CD14-positive monocyte (primary cell): ENCODE measurements around the gene PLCL2. TPM values are rescaled to one million over a fixed set of nuclear protein-coding genes. Genes with fewer than 3 reads are reported as not detected.

ENCODE experiments used
- DNase-seq, 3 donors: peaks; one replicate each; pipeline ENCODE4 v3.0.0-alpha.2; 2011 to 2022
- H2AFZ ChIP-seq: 2 replicates; pipeline ENCODE4 v1.6.0; 2012; ENCODE audit warnings: mild to moderate bottlenecking, low read depth, low read length, inconsistent platforms; ENCODE audit not compliant: insufficient read depth, poor library complexity, severe bottlenecking
- H3K27ac ChIP-seq, 2 donors: 1 replicate in 1 of 2; 2 replicates in 1 of 2; pipeline ENCODE4 v1.5.1; 2012 to 2013; ENCODE audit warnings: low read length in 2 of 2, control low read depth in 1 of 2, inconsistent platforms in 1 of 2, low read depth in 1 of 2, mild to moderate bottlenecking in 1 of 2
- H3K27me3 ChIP-seq, 2 donors: one replicate each; pipeline versions ENCODE4 v1.6.0 to v1.6.1; 2011 to 2013; ENCODE audit warnings: low read length in 2 of 2; ENCODE audit not compliant: control insufficient read depth in 2 of 2, insufficient read depth in 2 of 2
- H3K36me3 ChIP-seq, 2 donors: replicated peaks in 1 of 2; 1 replicate in 1 of 2; 2 replicates in 1 of 2; pipeline versions ENCODE4 v1.5.1 to v1.6.1; 2012 to 2013; ENCODE audit warnings: low read length in 2 of 2, control low read depth in 1 of 2, inconsistent platforms in 1 of 2, mild to moderate bottlenecking in 1 of 2; ENCODE audit not compliant: insufficient read depth in 2 of 2, control insufficient read depth in 1 of 2
- H3K4me1 ChIP-seq, 2 donors: 1 replicate in 1 of 2; 2 replicates in 1 of 2; pipeline versions ENCODE4 v1.5.1 to v1.6.1; 2012 to 2013; ENCODE audit warnings: low read length in 2 of 2, control low read depth in 1 of 2, inconsistent platforms in 1 of 2, mild to moderate bottlenecking in 1 of 2, moderate library complexity in 1 of 2; ENCODE audit not compliant: insufficient read depth in 2 of 2, control insufficient read depth in 1 of 2
- H3K4me2 ChIP-seq: replicated peaks from 2 replicates; pipeline ENCODE3; 2012; ENCODE audit warnings: low read length, moderate library complexity, mild to moderate bottlenecking; ENCODE audit not compliant: poor library complexity, severe bottlenecking; ENCODE audit errors: extremely low read depth
- H3K4me3 ChIP-seq, 3 experiments: fragments of 200-600 bp in 1 of 3; sonication (generic) in 1 of 3; replicated peaks in 1 of 3; 1 replicate in 2 of 3; 2 replicates in 1 of 3; pipeline ENCODE4 v1.5.1; 2011 to 2013; ENCODE audit warnings: low read length in 3 of 3, mild to moderate bottlenecking in 3 of 3, control low read depth in 2 of 3, low read depth in 2 of 3, inconsistent platforms in 1 of 3, moderate library complexity in 1 of 3
- H3K79me2 ChIP-seq: 2 replicates; pipeline ENCODE4 v1.6.0; 2012; ENCODE audit warnings: mild to moderate bottlenecking, control low read depth, inconsistent platforms, low read length, moderate library complexity; ENCODE audit not compliant: insufficient read depth
- H3K9ac ChIP-seq: 2 replicates; pipeline ENCODE4 v1.6.0; 2017; ENCODE audit warnings: low read length, mild to moderate bottlenecking; ENCODE audit not compliant: insufficient read depth, poor library complexity, severe bottlenecking
- H3K9me3 ChIP-seq, 2 donors: replicated peaks in 1 of 2; 1 replicate in 1 of 2; 2 replicates in 1 of 2; pipeline versions ENCODE4 v1.5.1 to v1.6.1; 2012 to 2013; ENCODE audit warnings: low read length in 2 of 2, control low read depth in 1 of 2; ENCODE audit not compliant: control insufficient read depth in 1 of 2, insufficient read depth in 1 of 2
- H4K20me1 ChIP-seq: 2 replicates; pipeline ENCODE4 v1.6.0; 2012; ENCODE audit warnings: mild to moderate bottlenecking, low read length, control low read depth, moderate library complexity; ENCODE audit not compliant: insufficient read depth
- H3K27ac Mint-ChIP-seq, 7 donors: one replicate each; pipeline ENCODE4 v1.8.0; 2020; ENCODE audit warnings: mild to moderate bottlenecking in 7 of 7, mixed read lengths in 7 of 7, moderate library complexity in 6 of 7, inconsistent platforms in 2 of 7
- H3K27me3 Mint-ChIP-seq, 3 donors: one replicate each; pipeline ENCODE4 v1.8.0; 2021 to 2022; ENCODE audit warnings: low read depth in 3 of 3, mild to moderate bottlenecking in 3 of 3, mixed read lengths in 3 of 3, moderate library complexity in 3 of 3, inconsistent platforms in 1 of 3
- H3K36me3 Mint-ChIP-seq, 2 donors: one replicate each; pipeline ENCODE4 v1.8.0; 2020; ENCODE audit warnings: mixed read lengths in 2 of 2, inconsistent platforms in 1 of 2, mild to moderate bottlenecking in 1 of 2
- H3K4me1 Mint-ChIP-seq: one replicate; pipeline ENCODE4 v1.8.0; 2020; ENCODE audit warnings: mild to moderate bottlenecking, mixed read lengths
- H3K4me3 Mint-ChIP-seq, 2 donors: one replicate each; pipeline ENCODE4 v1.8.0; 2020; ENCODE audit warnings: mild to moderate bottlenecking in 2 of 2, mixed read lengths in 2 of 2, moderate library complexity in 1 of 2
- H3K9me3 Mint-ChIP-seq, 7 donors: one replicate each; pipeline ENCODE4 v1.8.0; 2020 to 2022; ENCODE audit warnings: mixed read lengths in 7 of 7, mild to moderate bottlenecking in 6 of 7, moderate library complexity in 6 of 7, inconsistent platforms in 2 of 7
- CTCF ChIP-seq: fragments of 200-600 bp; IDR thresholded peaks from one replicate; pipeline ENCODE4 v1.8.0; 2022; ENCODE audit warnings: antibody characterized with exemption, mild to moderate bottlenecking
- WGBS: methylation state at CpG from one replicate; pipeline ENCODE4 v1.1.5; 2013; ENCODE audit warnings: missing lambda C conversion rate; ENCODE audit not compliant: insufficient coverage; 5-methylcytosine and 5-hydroxymethylcytosine counted together
- intact Hi-C, 2 donors: fragments of 100-400 bp; cut with micrococcal nuclease; formaldehyde crosslinking; loops; one replicate each; pipeline versions ENCODE4 v1.15.0 to v1.15.1; 2023
- polyA plus RNA-seq, 3 donors: library from polyadenylated mRNA; depleted of rRNA in 1 of 3; unstranded in 2 of 3; stranded (reverse) in 1 of 3; fragments of 300-500 nt in 2 of 3; fragments of >200 nt in 1 of 3; fragmentation: Illumina TruSeq in 2 of 3; gene quantifications; 1 replicate in 2 of 3; 2 replicates in 1 of 3; pipeline ENCODE4 v1.2.3, GENCODE V29; 2012 to 2021

Gene PLCL2
- polyA plus RNA-seq, 3 donors, result 18.8 to 32.5 (median 26.8) TPM

- peaks cover 5% of the 10 kb centered on the region for H3K4me1 Mint-ChIP-seq
- Histone ChIP-seq H3K27ac (no peak overlapping the region), H2AFZ (no peak overlapping the region), H3K79me2 (no peaks in the 10 kb centered on the region), H4K20me1 (no peaks in the 10 kb centered on the region), H3K9ac (no peak overlapping the region), H3K4me2 (no peak overlapping the region), H3K9me3 (peaks cover 6 to 8% of the 10 kb centered on the region in 2 donors), H3K27me3 (no peaks in the 10 kb centered on the region), H3K4me1 (no peaks in the 10 kb centered on the region), H3K36me3 (no peaks in the 10 kb centered on the region), H3K4me3 (no peak overlapping the region)
- no peak for TF ChIP-seq CTCF
- WGBS, result 87% methylated on average over 3 of the region's 3 CpGs
- peak overlapping the region in 1 of 7 donors; percentile 37 for H3K27ac Mint-ChIP-seq
- H3K4me3 Mint-ChIP-seq, result no peak overlapping the region
- peaks cover 1 to 3% (median 2%) of the 10 kb centered on the region in 3 donors for H3K27me3 Mint-ChIP-seq
- H3K9me3 Mint-ChIP-seq, result peaks cover 4 to 15% (median 9%) of the 10 kb centered on the region in 7 donors
- intact Hi-C loops, result no loop called here
- no peaks in the 10 kb centered on the region for H3K36me3 Mint-ChIP-seq
- no peak for DNase-seq
Measured at GRCh38 chr3:17115186-17115585, 230.4 kb downstream of the PLCL2 start.

GRCh38 chr3:17116007-17116600 is 231.3 kb downstream of the PLCL2 start:
- Histone ChIP-seq H3K9me3 (peaks cover 6 to 8% of the 10 kb centered on the region in 2 donors), H3K4me3 (no peak overlapping the region), H3K79me2 (no peaks in the 10 kb centered on the region), H3K27ac (no peak overlapping the region), H3K27me3 (no peaks in the 10 kb centered on the region), H3K4me1 (no peaks in the 10 kb centered on the region), H3K4me2 (no peak overlapping the region), H3K36me3 (no peaks in the 10 kb centered on the region), H2AFZ (no peak overlapping the region), H3K9ac (no peak overlapping the region), H4K20me1 (no peaks in the 10 kb centered on the region)
- H3K27ac Mint-ChIP-seq, result no peak overlapping the region
- H3K4me1 Mint-ChIP-seq, result peaks cover 3% of the 10 kb centered on the region
- TF ChIP-seq CTCF, result no peak
- H3K4me3 Mint-ChIP-seq, result no peak overlapping the region
- no peak for DNase-seq
- H3K36me3 Mint-ChIP-seq, result no peaks in the 10 kb centered on the region
- intact Hi-C loops, result no loop called here
- H3K27me3 Mint-ChIP-seq, result peaks cover 1 to 3% (median 2%) of the 10 kb centered on the region in 3 donors
- H3K9me3 Mint-ChIP-seq, result peaks cover 4 to 15% (median 9%) of the 10 kb centered on the region in 7 donors
- 97% methylated on average over 4 of the region's 8 CpGs for WGBS
